T-helper 1 cell treated with Interleukin-12 subunit alpha and Interleukin-12 subunit beta and Interleukin-4 antibody, amounts not matched to agents 30 μg/mL and 1 μg/mL, for 36 hours (primary cell): Measurements from ENCODE around the gene TET1.
"Not testable (repeated sequence)": the region's sequence is repeated elsewhere in the genome, so short reads cannot be mapped to it uniquely, and the experiment has no call there.

Experiments used
- H3K27ac Mint-ChIP-seq: one replicate; pipeline ENCODE4 v1.8.0; 2021; ENCODE audit warnings: mild to moderate bottlenecking, mixed read lengths
- H3K27me3 Mint-ChIP-seq: one replicate; pipeline ENCODE4 v1.8.0; 2021; ENCODE audit warnings: low read depth, mixed read lengths
- H3K36me3 Mint-ChIP-seq: one replicate; pipeline ENCODE4 v1.8.0; 2021; ENCODE audit warnings: low read depth, mixed read lengths
- H3K4me1 Mint-ChIP-seq: one replicate; pipeline ENCODE4 v1.8.0; 2021; ENCODE audit warnings: low read depth, mixed read lengths
- H3K4me3 Mint-ChIP-seq: one replicate; pipeline ENCODE4 v1.8.0; 2021; ENCODE audit warnings: mild to moderate bottlenecking, moderate library complexity, mixed read lengths
- H3K9me3 Mint-ChIP-seq: one replicate; pipeline ENCODE4 v1.8.0; 2021; ENCODE audit warnings: mixed read lengths

Gene TET1

DNA sequence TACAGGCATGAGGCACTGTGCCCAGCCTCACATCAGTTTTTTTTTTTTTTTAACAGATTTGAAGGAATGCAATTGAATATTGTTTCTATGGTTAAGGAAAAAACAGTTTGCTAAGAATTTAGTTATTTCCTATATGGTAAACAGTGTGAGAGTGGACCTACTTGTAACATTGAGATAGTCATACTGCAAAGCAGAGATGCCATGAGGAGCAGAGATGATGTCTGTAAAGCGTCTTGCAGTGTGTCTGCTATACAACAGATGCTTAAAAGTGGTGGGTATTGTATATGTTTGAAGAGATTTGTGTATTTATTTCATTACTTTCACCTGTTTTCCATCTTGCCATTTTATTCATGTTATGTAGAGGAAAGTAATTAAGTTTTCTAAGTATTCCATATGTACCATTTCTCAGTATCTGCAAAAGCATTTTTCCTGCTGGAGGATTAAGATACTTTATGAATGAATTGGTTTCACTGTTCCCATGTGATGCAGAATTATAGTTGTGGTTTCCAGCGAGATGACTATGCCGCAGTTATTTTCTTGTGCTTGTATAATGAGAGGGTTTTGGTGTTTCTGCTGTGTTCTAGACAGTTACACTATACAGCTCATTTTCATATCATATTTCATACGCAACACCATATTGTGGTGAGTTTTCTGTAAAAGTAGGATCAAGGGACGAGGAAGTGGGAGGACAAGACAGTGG, 26.6 kb downstream of the TET1 start:
- H3K4me1 Mint-ChIP-seq, result no peaks in the 10 kb centered on the region
- no peaks in the 10 kb centered on the region for H3K9me3 Mint-ChIP-seq
- H3K27me3 Mint-ChIP-seq, result no peaks in the 10 kb centered on the region
- no peak overlapping the region for H3K4me3 Mint-ChIP-seq
- no peaks in the 10 kb centered on the region for H3K36me3 Mint-ChIP-seq
- no peak overlapping the region for H3K27ac Mint-ChIP-seq

DNA sequence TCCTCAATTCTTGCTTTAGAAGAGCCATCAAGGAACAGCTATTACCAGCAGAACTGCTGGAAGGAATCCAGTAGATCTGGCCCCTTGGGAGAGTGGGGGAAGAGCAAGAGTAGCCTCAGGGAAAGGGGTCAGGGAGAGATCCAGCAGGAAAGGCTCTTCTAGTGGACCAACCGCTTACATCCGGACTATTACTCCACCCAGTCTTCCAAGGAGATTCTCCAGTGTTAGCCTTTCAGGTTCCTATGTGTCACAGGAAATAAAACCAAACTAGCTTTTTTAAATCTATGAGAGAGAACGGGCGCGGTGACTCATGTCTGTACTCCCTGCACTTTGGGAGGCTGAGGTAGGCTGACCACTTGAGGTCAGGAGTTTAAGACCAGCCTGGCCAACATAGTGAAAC, 34.3 kb downstream of the TET1 start:
- H3K4me1 Mint-ChIP-seq, result peaks cover under 1% of the 10 kb centered on the region
- no peaks in the 10 kb centered on the region for H3K36me3 Mint-ChIP-seq
- H3K27me3 Mint-ChIP-seq, result peaks cover 5% of the 10 kb centered on the region
- H3K4me3 Mint-ChIP-seq, result no peak overlapping the region
- no peaks in the 10 kb centered on the region for H3K9me3 Mint-ChIP-seq
- H3K27ac Mint-ChIP-seq, result no peak overlapping the region

DNA sequence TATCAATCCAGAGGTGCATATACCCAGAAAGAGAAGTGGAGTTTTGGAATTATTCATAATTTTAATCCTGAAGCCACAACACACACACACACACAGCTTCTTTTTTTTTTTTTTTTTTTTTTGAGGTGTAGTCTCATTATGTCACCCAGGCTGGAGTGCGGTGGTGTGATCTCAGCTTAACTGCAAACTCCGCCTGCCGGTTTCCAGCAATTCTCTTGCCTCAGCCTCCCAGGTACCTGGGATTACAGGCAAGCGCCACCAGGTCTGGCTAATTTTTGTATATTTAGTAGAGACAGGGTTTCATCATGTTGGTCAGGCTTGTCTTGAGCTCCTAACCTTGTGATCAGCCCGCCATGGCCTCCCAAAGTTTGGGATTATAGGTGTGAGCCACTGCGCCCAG, 35.4 kb downstream of the TET1 start:
- Mint-ChIP-seq H3K27me3 (peaks cover 5% of the 10 kb centered on the region), H3K27ac (no peak overlapping the region), H3K9me3 (no peaks in the 10 kb centered on the region), H3K36me3 (no peaks in the 10 kb centered on the region), H3K4me3 (no peak overlapping the region), H3K4me1 (peaks cover 10% of the 10 kb centered on the region)

DNA sequence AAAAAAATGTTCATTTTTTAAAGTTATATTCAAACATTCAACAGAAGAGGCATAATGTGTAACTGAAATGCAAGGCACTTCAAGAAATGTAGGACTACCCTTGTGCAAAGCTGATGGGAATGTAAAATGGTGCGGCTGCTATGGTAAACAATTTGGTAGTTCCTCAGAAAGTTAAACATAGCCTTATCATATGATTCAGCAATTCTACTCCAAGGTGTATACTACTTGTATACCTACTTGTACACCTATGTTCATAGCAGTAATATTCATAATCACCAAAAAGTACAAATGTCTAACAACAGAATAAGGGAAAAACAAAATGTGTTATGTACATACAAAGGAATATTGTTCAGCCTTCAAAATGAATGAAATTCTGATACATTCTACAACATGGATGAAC, 37.3 kb downstream of the TET1 start:
- Mint-ChIP-seq H3K4me1 (peaks cover 27% of the 10 kb centered on the region), H3K4me3 (no peak overlapping the region), H3K9me3 (no peaks in the 10 kb centered on the region), H3K27me3 (peaks cover 4% of the 10 kb centered on the region), H3K27ac (no peak overlapping the region), H3K36me3 (no peaks in the 10 kb centered on the region)

DNA sequence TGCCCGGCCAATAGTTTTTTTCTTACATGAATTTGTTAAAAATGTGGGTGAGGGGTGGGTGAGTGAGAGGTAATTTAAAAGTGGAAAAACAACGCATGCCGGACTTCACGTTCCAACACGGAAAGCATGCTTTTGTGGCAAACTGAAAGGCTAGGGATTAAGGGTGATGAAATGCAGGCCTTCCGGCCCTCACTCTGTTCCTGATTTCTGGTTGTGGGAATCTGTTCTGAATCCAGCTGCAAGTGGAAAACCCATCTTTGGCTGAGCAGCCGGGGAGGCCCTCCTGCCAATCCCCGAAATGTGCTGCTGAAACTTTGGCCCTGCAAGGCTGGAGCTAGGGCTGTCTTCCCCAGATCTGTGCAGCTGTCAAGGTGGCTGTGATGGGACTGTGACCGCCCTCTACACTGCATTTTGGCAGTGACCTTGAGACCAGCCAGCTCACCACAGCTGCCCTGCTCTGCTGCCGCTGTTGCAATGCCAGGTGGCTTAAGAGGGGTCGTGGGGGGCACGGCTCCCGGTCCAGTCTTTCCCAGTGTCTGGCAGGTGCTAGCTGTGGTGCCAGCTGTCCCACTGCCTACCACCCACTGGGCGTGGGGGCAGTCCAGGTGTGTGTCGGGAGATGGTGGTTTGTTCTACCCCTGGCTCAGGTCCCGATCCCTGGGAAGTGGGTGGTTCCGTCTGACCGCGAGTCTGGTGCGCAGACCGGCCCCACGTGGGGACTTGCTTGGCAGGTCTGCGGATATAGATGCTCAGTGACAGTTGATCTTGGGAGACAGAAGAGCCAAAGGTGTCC, 39.0 kb downstream of the TET1 start:
- Mint-ChIP-seq H3K9me3 (no peaks in the 10 kb centered on the region), H3K27ac (no peak overlapping the region), H3K36me3 (no peaks in the 10 kb centered on the region), H3K4me3 (no peak overlapping the region), H3K27me3 (no peaks in the 10 kb centered on the region), H3K4me1 (peaks cover 28% of the 10 kb centered on the region)

DNA sequence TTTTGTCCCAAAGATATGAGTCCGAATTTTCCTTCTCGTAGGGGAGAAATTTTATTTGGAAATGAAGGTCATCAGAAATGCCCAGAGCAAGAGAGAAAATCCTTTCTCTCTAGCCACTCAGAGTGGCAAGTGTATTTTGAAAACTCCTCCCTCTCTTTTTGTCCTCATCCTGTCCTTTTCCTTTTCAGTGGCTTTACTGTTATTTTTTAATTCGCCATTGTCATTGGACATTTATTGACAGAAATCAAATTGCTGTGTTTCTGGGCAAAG, 39.6 kb downstream of the TET1 start:
- peak overlapping the region; percentile 83 for H3K27ac Mint-ChIP-seq

DNA sequence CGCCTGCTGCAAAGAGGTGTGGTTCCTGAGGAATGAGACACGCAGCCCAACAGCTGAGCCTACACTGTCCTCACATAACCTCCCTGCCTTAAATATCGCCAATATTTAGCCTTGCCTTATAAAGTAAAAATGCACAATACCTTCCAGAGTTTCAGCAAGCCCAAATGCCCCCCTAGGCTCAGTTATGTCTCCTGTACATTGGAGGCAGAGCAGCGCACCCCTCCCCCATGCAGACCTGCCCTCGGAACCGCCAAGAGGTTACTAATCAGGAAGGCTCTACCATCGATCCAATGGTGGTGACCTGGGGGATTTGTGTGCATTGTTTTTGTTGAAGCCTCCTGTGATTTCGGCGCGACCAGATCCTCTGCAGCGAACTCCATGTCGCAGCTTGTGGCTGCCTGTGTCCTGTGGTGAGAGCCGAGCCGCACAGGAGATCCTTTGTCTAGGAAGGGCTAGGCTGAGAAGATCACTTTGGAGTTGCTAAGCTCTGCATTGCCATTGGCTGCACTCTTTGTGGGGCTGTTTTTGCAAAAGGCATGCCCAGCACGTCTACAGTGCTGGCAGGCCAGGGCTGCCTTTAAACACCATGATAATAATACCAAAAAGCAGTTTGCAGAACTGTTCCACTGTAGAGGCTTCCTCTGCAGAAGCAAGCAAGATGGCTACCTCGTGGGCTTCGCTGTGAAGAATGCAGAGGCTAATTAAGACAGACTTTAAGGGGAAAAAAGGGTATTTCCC, 40.1 kb downstream of the TET1 start:
- Mint-ChIP-seq H3K27me3 (no peaks in the 10 kb centered on the region), H3K4me3 (peak overlapping the region; percentile 86), H3K4me1 (peaks cover 28% of the 10 kb centered on the region), H3K9me3 (no peaks in the 10 kb centered on the region), H3K36me3 (no peaks in the 10 kb centered on the region), H3K27ac (peak overlapping the region; percentile 83)

More for the DNA sequence above, 39.6 kb downstream of the TET1 start:
- Mint-ChIP-seq H3K4me3 (peak overlapping the region; percentile 86), H3K36me3 (no peaks in the 10 kb centered on the region), H3K27me3 (no peaks in the 10 kb centered on the region), H3K9me3 (no peaks in the 10 kb centered on the region), H3K4me1 (peaks cover 28% of the 10 kb centered on the region)

DNA sequence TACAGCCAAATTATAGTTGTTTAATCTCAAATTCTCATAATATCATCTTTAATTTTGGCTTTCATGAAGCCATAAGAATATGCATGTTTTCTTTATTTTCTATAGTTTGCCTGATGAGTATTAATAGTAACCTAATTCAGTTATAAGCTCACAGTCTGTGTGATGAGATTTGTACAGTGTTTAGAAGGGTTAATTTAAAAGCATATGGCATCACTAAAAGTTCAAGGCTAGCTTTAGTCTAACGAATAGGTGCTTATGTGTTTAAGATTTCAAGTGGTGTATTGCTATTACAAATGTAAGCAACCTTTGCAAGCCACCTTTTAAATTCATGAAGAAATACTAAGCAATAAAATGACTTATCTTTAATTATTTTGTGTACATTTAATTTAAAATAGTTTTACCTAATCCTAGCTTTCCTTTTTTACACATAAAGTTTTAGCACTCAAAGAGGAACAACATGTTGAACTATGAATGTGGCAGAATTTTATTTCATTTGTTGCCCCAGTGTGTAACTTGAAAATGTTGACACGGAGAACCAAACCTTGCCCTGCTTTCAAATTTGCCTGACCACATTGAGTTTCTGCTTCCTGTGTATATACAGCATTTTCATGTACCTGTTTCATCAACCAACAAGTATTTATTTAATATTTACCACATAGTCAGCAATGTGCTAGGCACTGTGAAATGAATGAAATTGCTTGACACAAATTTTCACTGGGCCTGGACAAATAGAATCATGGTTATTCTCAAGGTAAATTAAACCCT, 41.5 kb downstream of the TET1 start:
- Mint-ChIP-seq H3K27me3 (no peaks in the 10 kb centered on the region), H3K4me3 (peak overlapping the region; percentile 66), H3K36me3 (no peaks in the 10 kb centered on the region), H3K4me1 (peaks cover 28% of the 10 kb centered on the region), H3K27ac (no peak overlapping the region), H3K9me3 (no peaks in the 10 kb centered on the region)

DNA sequence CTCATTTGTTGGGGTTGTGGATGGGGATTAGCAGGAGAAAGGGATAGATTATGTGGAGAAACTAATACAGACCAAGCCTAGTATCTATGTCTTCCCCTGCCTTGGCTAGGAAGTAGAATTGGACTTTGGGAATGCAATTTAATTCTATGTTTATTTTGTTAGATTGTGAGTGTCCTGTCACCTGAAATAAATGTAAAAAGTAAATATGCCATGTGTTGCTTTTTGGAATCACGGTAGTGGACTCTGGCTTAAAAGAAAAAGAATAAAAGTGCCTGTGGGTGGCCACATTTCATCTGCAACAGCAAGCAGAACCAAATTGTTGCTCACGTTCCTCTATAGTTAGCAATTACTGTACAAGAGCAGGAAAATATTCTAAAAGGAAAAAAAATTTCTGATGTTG, 42.3 kb downstream of the TET1 start:
- Mint-ChIP-seq H3K4me1 (peaks cover 28% of the 10 kb centered on the region), H3K27ac (no peak overlapping the region), H3K9me3 (no peaks in the 10 kb centered on the region), H3K4me3 (peak overlapping the region; percentile 25), H3K36me3 (no peaks in the 10 kb centered on the region), H3K27me3 (no peaks in the 10 kb centered on the region)

DNA sequence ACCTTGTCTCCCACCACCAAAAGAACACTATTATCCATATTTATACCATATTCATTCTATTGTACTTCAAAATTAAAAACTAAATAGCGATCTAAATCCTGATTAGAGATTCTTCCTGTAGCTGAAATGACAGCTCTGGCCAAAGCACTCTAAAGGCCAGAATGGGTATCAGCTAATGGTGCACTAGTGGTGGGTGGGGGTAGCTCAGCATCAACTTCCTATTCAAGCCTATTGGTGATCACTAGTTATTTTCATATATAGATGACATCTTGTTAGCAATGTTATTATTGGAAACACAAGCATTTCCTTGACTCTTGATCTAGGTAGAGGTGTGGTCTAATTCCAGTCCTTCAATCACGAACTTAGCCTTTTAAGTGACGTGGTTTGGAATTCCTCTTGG, 43.6 kb downstream of the TET1 start:
- no peaks in the 10 kb centered on the region for H3K27me3 Mint-ChIP-seq
- no peak overlapping the region for H3K4me3 Mint-ChIP-seq
- no peak overlapping the region for H3K27ac Mint-ChIP-seq
- H3K9me3 Mint-ChIP-seq, result no peaks in the 10 kb centered on the region
- H3K36me3 Mint-ChIP-seq, result no peaks in the 10 kb centered on the region
- H3K4me1 Mint-ChIP-seq, result peaks cover 28% of the 10 kb centered on the region

DNA sequence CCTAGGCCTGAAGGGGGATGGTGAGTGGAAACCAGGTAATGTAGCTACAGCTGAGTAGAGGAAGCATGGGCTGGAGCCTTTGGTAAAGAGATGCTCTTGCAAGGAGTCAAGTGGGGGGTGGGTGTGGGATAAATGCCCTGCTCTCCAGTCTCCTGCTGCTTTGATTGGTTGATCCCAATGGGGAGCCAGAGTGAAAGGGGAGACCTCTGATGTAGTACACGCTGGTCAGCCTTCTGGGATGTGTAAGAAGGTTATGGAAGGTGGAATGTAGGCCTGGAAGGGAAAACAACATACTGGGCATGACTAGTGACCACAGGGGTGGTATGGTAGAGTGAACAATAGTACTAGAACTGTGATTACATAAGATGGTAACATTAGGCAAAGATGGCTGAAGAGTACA, 44.3 kb downstream of the TET1 start:
- H3K27ac Mint-ChIP-seq, result no peak overlapping the region
- no peaks in the 10 kb centered on the region for H3K36me3 Mint-ChIP-seq
- no peaks in the 10 kb centered on the region for H3K27me3 Mint-ChIP-seq
- no peak overlapping the region for H3K4me3 Mint-ChIP-seq
- peaks cover 27% of the 10 kb centered on the region for H3K4me1 Mint-ChIP-seq
- H3K9me3 Mint-ChIP-seq, result no peaks in the 10 kb centered on the region

DNA sequence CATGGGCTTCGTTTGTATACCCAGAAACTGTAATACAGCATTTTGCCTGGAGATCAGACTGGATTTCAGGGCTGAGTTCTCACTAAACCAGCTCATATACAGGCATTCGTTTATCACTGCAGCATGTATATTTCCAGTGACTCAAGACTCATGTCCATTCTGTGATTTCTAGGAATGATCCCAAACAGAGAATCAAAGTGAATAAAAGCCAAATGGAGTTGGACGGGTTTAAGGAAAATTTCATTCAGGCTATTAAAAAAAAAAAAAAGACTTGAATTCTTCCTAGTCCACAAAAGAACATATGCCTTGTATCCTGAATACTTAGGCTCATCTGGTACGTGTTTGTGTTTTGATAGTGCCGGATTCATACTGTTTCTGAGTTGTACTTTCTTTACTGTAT, 46.8 kb downstream of the TET1 start:
- Mint-ChIP-seq H3K4me3 (no peak overlapping the region), H3K27me3 (no peaks in the 10 kb centered on the region), H3K27ac (no peak overlapping the region), H3K4me1 (peaks cover 6% of the 10 kb centered on the region), H3K9me3 (no peaks in the 10 kb centered on the region), H3K36me3 (no peaks in the 10 kb centered on the region)

DNA sequence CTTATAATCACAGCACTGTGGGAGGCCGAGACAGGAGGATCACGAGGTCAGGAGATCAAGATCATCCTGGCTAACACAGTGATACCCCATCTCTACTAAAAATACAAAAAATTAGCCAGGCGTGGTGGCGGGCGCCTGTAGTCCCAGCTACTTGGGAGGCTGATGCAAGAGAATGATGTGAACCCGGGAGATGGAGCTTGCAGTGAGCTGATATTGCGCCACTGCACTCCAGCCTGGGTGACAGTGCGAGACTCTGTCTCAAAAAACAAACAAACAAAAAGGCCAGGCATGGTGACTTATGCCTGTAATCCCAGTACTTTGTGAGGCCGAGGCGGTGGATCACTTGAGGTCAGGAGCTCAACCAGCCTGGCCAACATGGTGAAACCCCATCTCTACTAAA, 49.9 kb downstream of the TET1 start:
- H3K4me1 Mint-ChIP-seq, H3K36me3 Mint-ChIP-seq: not testable (repeated sequence)

DNA sequence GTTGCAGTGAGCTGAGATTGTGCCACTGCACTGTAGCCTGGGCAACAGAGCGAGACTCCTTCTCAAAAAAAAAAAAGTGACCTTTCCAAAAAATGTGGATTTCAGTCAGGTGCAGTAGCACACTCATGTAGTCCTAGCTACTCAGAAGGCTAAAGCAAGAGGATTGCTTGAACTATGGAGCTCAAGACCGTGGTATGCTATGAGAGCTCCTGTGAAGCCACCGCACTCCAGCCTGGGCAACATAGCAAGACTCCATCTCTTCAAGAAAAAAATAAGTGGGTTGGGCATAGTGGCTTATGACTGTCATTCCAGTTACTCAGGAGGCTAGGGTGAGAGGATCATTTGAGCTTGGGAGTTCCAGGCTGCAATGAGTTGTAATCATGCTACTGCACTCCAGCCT, 51.1 kb downstream of the TET1 start:
- H3K27me3 Mint-ChIP-seq, result no peaks in the 10 kb centered on the region
- H3K36me3 Mint-ChIP-seq, result peaks cover 2% of the 10 kb centered on the region
- H3K27ac Mint-ChIP-seq, result no peak overlapping the region
- no peak overlapping the region for H3K4me3 Mint-ChIP-seq
- no peaks in the 10 kb centered on the region for H3K4me1 Mint-ChIP-seq
- H3K9me3 Mint-ChIP-seq, result no peaks in the 10 kb centered on the region

More for the DNA sequence above, 49.9 kb downstream of the TET1 start:
- H3K4me3 Mint-ChIP-seq, H3K27me3 Mint-ChIP-seq, H3K9me3 Mint-ChIP-seq, H3K27ac Mint-ChIP-seq: not testable (repeated sequence)
